Gastrocnemius medialis (tissue), 4 donors: Measurements from ENCODE around the gene GFOD1.

Source experiments
- CTCF ChIP-seq, 5 experiments: fragments of 450-650 bp in 3 of 5; fragments of 200-600 bp in 2 of 5; sonication (generic) in 2 of 5; IDR thresholded peaks in 4 of 5; conservative IDR thresholded peaks in 1 of 5; 1 replicate in 4 of 5; 2 replicates in 1 of 5; pipeline ENCODE4 v1.5.1; 2016 to 2019; ENCODE audit warnings: antibody characterized with exemption in 5 of 5, mild to moderate bottlenecking in 3 of 5, moderate library complexity in 3 of 5
- POLR2A ChIP-seq, 2 donors: fragments of 450-650 bp; IDR thresholded peaks; one replicate each; pipeline ENCODE4 v1.6.1; 2017; ENCODE audit warnings: antibody characterized with exemption in 2 of 2, mild to moderate bottlenecking in 2 of 2, moderate library complexity in 2 of 2

DNA sequence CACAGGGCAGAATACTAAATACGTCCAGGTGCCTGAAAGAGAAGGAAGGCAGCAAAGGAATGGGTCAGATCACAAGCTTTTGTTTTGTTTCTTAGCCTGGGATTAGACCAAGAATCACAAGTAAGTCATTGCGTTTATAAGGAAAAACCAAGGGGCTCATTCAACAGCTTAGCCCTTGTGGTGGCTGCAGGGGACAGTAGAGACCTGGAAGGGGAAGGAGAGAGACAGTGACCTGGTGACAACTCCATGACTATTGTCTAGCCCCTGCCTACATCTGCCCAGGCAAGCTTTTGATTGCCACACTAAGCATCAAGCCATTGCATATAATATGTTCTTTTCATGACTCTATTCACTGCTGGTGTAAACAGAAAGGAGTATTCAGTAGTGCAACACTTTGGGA, 128.9 kb downstream of the GFOD1 start:
- TF ChIP-seq CTCF (IDR thresholded peaks at IDR 0.05 in 4 of 5, conservative IDR thresholded peaks at IDR 0.05 in 1 of 5) = no peak
- TF ChIP-seq POLR2A (IDR thresholded peaks at IDR 0.05) = no peak
